ENCODE results near the gene TMTC1.

DNA sequence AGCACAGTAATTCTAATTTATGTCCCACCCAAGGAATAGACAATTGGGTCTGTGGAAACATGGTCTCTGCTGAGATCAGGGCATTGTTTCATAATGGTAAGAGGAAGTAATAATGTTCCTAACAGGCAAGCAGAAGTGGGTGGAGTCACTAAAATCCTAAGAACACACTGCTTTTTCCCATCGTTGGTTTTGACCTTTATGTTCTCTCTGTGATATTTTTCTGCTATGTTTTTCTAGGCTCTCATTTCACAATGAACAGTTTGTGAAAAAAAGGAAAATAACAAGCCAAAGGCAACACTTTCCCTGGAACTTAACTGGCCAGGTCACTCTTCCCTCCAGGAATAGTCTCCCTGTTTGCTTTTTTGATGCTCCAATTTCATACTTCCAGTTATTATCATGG is 205.7 kb downstream of the TMTC1 start:
- TF ChIP-seq, protein P1, sequence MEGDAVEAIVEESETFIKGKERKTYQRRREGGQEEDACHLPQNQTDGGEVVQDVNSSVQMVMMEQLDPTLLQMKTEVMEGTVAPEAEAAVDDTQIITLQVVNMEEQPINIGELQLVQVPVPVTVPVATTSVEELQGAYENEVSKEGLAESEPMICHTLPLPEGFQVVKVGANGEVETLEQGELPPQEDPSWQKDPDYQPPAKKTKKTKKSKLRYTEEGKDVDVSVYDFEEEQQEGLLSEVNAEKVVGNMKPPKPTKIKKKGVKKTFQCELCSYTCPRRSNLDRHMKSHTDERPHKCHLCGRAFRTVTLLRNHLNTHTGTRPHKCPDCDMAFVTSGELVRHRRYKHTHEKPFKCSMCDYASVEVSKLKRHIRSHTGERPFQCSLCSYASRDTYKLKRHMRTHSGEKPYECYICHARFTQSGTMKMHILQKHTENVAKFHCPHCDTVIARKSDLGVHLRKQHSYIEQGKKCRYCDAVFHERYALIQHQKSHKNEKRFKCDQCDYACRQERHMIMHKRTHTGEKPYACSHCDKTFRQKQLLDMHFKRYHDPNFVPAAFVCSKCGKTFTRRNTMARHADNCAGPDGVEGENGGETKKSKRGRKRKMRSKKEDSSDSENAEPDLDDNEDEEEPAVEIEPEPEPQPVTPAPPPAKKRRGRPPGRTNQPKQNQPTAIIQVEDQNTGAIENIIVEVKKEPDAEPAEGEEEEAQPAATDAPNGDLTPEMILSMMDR (conservative IDR thresholded peaks at IDR 0.05 in 1 of 2, IDR thresholded peaks at IDR 0.05 in 1 of 2; ENCODE audit: low read depth in 1 of 2, low read length in 2 of 2): no peak
- TF ChIP-seq EZH2 (IDR thresholded peaks at IDR 0.05; ENCODE audit: low read length, missing control alignments): no peak
